HG03039 (cell line): Measurements from ENCODE around the gene PRH1.

Experiments used
- ATAC-seq: cut with Tn5 transposase; IDR thresholded peaks from one replicate; pipeline ENCODE4 v1.9.1; 2021; ENCODE audit warnings: mild to moderate bottlenecking, moderate library complexity; ENCODE audit not compliant: unreplicated experiment

PRH1 gene

DNA sequence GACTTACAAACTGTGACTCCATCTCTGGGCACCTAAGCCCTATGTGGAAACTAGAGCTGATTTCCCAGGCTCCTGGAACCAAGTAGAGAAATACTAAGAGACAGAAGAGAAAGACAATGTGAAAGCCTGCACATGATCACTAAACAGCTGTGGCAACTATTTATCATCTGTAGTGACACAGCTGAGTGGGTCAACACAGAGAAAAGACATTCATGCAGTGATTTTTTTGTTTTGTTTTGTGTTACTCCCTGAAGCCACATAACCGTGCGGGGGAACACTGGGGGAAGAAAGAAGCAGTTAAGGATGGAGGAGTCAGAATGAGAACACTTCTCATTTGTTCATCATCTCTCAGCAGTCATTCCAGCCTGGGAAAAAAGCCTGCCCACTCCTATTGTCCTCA is 36.3 kb downstream of the PRH1 start:
- ATAC-seq, result no peak

DNA sequence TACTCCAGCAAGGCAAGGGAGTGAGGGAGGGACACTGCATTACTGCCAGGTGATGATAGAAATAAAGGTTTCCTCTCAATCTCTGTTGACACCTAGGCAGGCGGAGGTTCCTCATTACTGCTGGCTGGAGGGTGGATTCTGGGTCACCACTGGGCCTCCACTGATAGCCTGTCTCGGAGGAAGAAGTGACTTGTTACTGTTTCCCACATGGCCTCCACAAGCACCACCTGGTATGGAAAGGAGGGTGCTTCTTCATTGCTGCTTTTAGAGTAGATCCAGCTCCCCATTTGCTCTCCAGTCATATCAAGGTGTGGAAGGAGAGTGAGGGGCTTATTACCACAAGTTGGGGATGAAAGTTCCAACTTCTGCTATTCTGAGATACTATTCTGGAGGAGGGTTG is 41.2 kb downstream of the PRH1 start:
- no peak for ATAC-seq

DNA sequence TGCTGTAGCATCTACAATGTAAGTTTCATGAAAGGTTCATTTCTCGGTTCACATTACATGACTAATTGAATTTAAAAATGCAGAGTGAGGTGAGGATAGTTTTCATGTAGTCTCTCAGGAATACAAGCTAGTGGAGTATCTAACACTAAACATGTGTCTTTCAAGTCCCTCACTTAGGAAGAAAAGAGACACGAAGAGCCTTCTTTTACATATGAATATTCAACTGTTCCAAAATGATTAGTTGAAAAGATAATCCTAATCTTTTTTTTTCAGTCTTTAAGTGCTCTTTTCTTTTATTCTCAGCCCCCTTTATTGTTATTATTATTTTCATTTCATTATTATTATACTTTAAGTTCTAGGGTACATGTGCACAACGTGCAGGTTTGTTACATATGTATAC is 45.6 kb downstream of the PRH1 start:
- ATAC-seq, result no peak
